Loucy (cell line): ENCODE data around the gene VPS13D.

ENCODE experiments used
- CTCF ChIP-seq: fragments of 200-600 bp; sonication (generic); conservative IDR thresholded peaks from 2 replicates; pipeline ENCODE4 v1.5.1; 2014; ENCODE audit warnings: mild to moderate bottlenecking, antibody characterized with exemption, low read length
- EZH2phosphoT487 ChIP-seq: fragments of 200-600 bp; IDR thresholded peaks from 2 replicates; pipeline ENCODE4 v1.6.1; 2018; ENCODE audit warnings: antibody characterized with exemption, mild to moderate bottlenecking, moderate library complexity, borderline replicate concordance

DNA sequence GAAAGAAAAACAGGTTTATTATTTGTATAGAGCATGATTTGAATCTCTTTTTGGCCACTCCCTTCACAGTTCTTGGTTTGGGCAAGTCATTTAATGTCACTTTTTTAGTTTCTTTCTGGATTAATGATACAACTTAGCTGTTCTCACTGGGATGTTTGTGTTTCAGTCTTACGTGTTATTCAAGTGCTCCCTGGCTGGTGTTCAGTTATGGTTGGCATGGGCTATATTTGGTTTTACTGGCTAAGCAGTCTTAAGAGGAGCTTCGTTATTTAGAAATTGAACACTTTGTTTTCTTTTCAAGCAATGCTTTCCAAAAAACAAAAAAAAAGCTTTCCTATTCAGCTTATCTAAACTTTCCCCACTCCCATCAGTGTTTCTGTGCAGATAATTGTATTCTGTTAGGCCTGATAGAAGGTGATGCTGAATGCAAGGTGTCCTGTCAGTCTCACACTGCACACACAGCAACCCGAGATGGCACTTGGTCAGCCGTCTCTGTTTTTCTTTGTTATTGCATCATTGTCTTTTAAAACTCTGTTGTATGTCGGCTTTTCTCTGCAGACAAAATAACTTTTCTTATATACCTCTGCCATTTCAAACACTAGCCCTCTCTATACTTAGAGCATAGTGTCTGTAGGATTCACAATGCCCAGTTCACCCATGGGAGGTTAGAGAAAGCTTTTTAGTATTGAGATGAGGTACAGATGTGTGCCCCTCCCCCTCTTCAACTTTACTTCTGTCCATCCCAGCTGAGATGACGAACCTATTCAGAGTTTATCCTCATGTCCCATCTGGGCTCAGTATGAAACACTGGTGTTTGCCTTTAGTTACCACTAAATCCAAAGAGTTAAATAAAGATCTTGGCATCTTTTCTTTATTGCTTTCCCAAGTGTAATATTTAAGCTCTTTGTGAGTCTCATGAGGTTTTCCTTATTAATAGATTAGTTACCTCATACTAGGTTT lies 80.2 kb downstream of the VPS13D start:
- TF ChIP-seq CTCF: no peak
- TF ChIP-seq EZH2phosphoT487: no peak
